Measurements from ENCODE around the gene PNPT1.
"Not testable (repeated sequence)": the region's sequence is repeated elsewhere in the genome, so short reads cannot be mapped to it uniquely, and the experiment has no call there.

Gene PNPT1

GRCh38 chr2:55693181-55694125 is at the start of gene PNPT1:
PNPT1 (minus strand) TSS chr2:55693844; CDS start chr2:55693823, 21 bp downstream.
- DNase-seq = peak; percentile 96 to 97

- no peak for DNase-seq
Measured at GRCh38 chr2:55742996-55743395, 49.4 kb upstream of the PNPT1 start.

DNA sequence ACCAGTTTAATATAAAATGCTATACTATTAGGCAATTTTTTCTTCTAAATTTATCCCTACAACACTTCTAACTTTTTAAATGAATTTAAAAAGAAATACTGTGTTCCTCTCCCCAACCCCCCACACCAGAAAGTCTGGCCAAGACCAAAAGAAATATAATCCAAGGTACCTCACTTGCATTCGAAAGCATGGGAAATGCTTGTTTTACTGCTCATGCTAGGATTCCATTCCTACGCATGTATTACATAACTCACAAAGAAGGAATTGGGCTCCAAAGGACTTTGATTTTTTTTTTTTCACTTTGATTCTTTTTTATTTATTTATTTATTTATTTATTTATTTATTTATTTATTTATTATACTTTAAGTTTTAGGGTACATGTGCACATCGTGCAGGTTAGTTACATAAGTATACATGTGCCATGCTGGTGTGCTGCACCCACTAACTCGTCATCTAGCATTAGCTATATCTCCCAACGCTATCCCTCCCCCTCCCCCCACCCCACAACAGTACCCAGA is 42.4 kb upstream of the PNPT1 start:
- DNase-seq = not testable (repeated sequence)

- no peak for DNase-seq
Measured at GRCh38 chr2:55734726-55735125, 41.1 kb upstream of the PNPT1 start.

- DNase-seq = no peak
Measured at GRCh38 chr2:55733335-55733734, 39.7 kb upstream of the PNPT1 start.

DNA sequence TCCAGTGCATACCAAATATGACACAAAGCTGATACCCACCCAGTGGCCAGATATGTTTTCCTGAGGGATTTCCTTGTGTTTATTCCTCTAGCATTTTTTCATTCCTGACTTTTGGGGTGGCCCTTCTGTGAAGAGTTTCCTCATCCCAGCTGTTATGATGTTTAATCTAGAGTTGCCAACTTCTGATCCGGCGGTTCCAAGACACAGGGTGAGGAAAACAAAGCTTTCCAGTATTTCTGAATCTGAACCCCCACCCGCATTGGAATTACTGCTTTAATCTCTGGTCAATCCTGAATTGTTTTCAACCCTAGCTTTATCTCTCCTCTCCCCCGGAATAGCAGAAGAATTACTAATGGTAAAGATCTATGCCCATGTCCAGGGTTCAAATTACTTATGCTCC is 39.2 kb upstream of the PNPT1 start:
- no peak for DNase-seq

- DNase-seq = no peak
Measured at GRCh38 chr2:55729136-55729685, 35.6 kb upstream of the PNPT1 start.

DNA sequence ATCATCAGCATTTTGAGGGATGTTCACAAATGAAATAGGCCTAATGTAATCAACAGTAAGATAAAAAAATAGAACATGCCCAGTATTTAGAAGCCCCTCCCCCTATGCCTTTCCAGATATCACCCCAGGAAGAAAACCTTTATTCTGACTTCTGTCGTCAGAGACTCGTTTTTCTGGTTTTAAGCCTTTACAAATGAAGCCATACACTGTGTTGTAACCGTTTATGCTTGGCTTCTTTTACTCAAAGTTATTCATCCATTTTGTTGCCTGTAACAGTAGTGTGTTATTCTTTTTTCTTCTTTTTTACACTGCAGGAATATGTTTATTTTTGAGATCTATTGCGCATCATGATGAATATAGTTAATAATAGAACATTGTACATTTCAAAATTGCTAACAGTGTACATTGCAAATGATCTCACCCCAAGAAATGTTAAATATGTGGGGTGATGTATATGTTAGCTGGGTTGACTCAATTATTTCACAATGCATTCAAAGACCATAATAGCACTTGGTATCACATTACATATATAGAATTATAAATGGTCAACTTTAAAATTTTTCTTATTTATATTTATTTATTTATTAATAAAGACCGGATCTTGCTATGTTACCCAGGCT is 28.1 kb upstream of the PNPT1 start:
- DNase-seq = no peak

DNA sequence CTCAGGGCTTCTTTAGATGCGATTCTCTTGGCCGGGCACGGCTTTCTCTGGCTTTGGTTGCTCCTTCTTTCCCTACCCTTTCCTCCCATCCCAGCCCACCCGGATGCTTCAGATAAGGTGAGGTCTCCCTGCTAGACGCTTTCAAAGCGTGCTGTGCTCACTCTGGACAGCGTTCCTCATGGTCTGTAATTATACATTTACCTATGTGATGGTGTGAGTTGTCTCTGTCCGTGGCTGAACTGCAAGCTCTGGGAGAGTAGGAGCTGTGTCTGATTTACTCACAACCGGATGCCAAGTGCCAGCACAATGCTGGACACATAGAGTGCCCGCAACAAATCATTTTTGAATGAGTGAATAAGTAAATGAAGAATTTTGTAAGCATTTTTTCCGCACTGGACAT is 26.8 kb upstream of the PNPT1 start:
- no peak for DNase-seq

GRCh38 chr2:55719852-55720251 is 26.2 kb upstream of the PNPT1 start:
- DNase-seq = no peak

DNA sequence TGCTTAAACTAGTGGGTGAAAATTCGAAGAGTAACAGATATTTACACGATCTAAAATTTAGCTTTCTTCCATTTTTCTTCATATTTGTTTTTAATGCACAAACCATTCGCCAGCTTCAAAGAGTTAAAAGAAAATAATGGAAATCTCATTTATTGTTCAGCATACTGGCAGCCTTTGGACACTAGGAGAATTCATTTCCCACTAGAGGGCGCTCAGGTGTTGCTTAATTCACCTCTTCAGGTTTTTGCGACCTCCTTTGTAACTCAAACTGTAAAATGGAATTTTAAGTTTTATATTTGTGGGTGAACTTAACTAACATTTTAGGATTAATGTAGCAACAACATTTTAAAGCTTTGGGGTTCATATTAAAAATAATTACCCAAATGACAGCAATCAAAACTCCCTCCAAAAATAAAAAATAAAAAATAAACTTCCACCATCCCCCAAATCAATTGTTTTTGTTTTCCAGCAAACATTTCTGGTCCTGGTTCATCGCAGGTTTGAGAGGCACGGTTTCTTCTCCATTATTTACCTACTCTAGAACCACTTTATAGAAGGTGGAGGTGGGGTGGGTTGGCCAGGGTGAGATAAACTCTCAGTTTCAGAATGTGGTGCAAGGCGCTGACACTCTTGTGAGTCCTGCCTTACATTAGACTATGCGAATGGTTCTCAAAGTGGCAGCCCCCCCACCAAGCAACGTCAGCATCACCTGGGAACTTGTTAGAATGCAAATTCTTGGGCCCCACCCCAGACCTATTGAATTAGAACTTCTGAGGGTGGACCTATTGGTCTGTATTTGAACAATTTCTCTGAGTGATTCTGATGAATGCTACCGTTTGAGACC is 24.7 kb upstream of the PNPT1 start:
- peak; percentile 22 to 32 for DNase-seq

GRCh38 chr2:55715626-55716025 is 22.0 kb upstream of the PNPT1 start:
- no peak for DNase-seq

DNA sequence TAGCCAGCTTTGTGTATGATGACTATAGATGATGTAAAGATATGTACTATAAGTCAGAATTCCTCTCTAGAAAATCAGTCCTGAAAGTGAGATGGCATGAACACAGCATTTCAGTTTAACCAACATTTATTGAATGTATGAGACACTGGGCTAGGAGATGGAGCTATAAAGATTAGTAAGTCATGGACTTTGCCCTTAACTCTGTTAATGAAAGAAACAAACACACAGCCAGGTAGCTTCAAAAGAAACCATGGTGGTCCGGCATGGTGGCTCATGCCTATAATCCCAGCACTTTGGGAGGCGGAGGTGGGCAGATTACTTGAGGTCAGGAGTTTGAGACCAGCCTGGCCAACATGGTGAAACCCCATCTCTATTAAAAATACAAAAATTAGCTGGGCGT is 21.5 kb upstream of the PNPT1 start:
- not testable (repeated sequence) for DNase-seq

DNA sequence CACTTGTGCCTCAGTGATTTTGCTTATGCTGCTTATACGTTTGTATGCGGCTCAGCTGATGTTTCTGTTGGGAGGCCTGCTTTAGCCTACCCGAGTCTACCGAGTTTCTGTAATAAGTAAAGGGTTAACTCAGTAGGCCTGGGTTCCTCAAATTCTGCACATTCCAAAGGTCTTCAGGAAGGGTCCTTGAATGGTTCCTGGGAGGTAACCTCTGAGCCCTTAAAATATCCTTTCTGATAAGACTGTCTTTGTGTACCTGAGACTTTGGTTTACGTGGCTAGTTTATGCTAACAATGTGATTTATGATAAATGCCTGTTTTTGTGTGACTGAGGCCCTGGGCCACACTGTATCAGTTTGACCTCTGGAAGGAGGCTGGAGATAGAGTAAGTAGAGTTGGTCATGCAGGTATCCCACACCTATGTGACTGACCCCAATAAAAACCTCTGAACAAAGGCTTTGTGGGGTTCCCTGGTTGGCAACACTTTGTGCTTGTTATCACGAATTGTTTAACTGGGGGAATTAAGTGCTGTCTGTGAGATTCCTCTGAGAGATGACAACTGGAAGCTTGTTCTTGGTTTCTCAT is 18.9 kb upstream of the PNPT1 start:
- no peak for DNase-seq

GRCh38 chr2:55710025-55710424 is 16.4 kb upstream of the PNPT1 start:
- no peak for DNase-seq

- DNase-seq = no peak
Measured at GRCh38 chr2:55707751-55708150, 14.1 kb upstream of the PNPT1 start.

- not testable (repeated sequence) for DNase-seq
Measured at GRCh38 chr2:55706258-55706657, 12.6 kb upstream of the PNPT1 start.

DNA sequence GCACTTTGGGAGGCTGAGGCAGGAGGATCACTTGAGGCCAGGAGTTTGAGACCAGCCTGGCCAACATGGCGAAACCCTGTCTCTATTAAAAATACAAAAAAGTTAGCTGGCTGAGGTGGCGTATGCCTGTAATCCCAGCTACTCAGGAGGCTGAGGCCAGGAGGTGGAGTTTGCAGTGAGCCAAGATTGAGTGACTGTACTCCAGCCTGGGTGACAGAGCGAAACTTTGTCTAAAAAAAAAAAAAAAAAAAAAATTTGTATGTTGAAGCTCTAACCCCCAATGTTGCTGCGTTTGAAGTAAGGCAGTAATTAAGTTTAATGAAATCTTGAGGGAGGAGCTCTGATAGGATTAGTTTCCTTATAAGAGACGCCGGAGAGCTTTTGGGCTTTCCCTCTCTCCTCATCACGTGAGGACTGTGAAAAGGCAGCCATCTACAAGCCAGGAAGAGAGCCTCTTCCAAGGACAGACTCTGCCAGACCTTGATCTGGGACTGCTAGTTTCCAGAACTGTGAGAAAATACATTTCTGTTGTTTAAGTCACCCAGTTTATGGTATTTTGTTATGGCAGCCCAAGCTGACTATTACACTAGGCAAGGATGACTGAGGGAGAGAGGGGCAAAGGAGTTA is 11.5 kb upstream of the PNPT1 start:
- no peak for DNase-seq

- DNase-seq = no peak
Measured at GRCh38 chr2:55703350-55703749, 9.7 kb upstream of the PNPT1 start.

GRCh38 chr2:55692740-55693139 is 904 bp downstream of the PNPT1 start:
- not testable (repeated sequence) for DNase-seq

- DNase-seq = no peak
Measured at GRCh38 chr2:55672630-55673029, 21.0 kb downstream of the PNPT1 start.

DNA sequence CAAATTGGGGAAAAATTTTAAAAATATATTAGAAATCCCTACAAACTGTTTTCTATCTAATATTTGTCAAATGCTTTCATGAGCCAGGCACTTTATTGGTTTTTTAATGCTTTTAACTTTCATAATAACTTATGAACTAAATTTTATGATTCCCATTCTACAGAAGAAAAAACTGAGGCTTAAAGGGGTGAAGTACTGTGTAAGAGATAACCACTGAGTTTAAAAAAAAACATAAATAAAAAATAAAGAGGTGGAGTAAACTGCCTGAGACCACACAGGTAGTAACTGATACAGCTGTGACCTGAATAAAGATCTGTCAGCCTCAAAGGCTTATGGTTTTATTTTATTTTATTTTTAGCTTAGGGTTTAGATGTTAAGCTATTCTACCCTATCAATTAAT is 24.7 kb downstream of the PNPT1 start:
- no peak for DNase-seq

Data from activated T-cell treated with anti-CD3 and anti-CD28 coated beads, Interleukin-2, amount 50 U/mL, for 48 hours (primary cell).